IPS-15b (cell line): ENCODE results near the gene AUNIP.
A peak's percentile ranks its signal among the peaks of the same experiment; 100 is the strongest.

Experiments used
- H3K27me3 ChIP-seq: one replicate; pipeline ENCODE4 v1.6.1; 2013; ENCODE audit warnings: low read length; ENCODE audit not compliant: control insufficient read depth, insufficient read depth
- H3K36me3 ChIP-seq: one replicate; pipeline ENCODE4 v1.6.1; 2013; ENCODE audit warnings: low read length; ENCODE audit not compliant: control insufficient read depth, insufficient read depth
- H3K4me1 ChIP-seq: one replicate; pipeline ENCODE4 v1.6.1; 2013; ENCODE audit warnings: mild to moderate bottlenecking, low read length; ENCODE audit not compliant: control insufficient read depth, insufficient read depth
- H3K4me3 ChIP-seq: one replicate; pipeline ENCODE4 v1.5.1; 2013; ENCODE audit warnings: low read depth, low read length
- H3K9ac ChIP-seq: one replicate; pipeline ENCODE4 v1.6.1; 2013; ENCODE audit warnings: low read depth, mild to moderate bottlenecking, low read length
- H3K9me3 ChIP-seq: one replicate; pipeline ENCODE4 v1.6.1; 2013; ENCODE audit warnings: mild to moderate bottlenecking, low read length; ENCODE audit not compliant: control insufficient read depth, insufficient read depth

AUNIP gene

GRCh38 chr1:25820247-25821111 lies 38.8 kb downstream of the AUNIP start:
- Histone ChIP-seq H3K27me3 (peaks cover 11% of the 10 kb centered on the region), H3K9ac (peak overlapping the region; percentile 89), H3K4me1 (peaks cover 9% of the 10 kb centered on the region), H3K36me3 (peaks cover 3% of the 10 kb centered on the region), H3K9me3 (no peaks in the 10 kb centered on the region), H3K4me3 (peak overlapping the region; percentile 95)

- Histone ChIP-seq H3K27me3 (peaks cover 11% of the 10 kb centered on the region), H3K9ac (peak within 1 kb of the TSS; percentile 89), H3K4me1 (peaks cover 9% of the 10 kb centered on the region), H3K4me3 (peak within 1 kb of the TSS; percentile 95), H3K36me3 (peaks cover 6% of the 10 kb centered on the region), H3K9me3 (no peaks in the 10 kb centered on the region)
These were observed 39.6 kb downstream of the AUNIP start, which contains the start of gene MTFR1L for GRCh38 chr1:25819491-25820246. TSS of gene MTFR1L (plus strand) at chr1:25819954. CDS start at chr1:25823105, 3,151 bp downstream.

- peaks cover 12% of the 10 kb centered on the region for H3K36me3 ChIP-seq
- no peaks in the 10 kb centered on the region for H3K9me3 ChIP-seq
- H3K4me1 ChIP-seq = peaks cover 9% of the 10 kb centered on the region
- H3K27me3 ChIP-seq = peaks cover 11% of the 10 kb centered on the region
- no peak overlapping the region for H3K9ac ChIP-seq
- H3K4me3 ChIP-seq = peak overlapping the region; percentile 95
These were observed 40.7 kb downstream of the AUNIP start for GRCh38 chr1:25818569-25818968.

- H3K4me1 ChIP-seq = peaks cover 9% of the 10 kb centered on the region
- H3K9ac ChIP-seq = no peak overlapping the region
- H3K36me3 ChIP-seq = peaks cover 13% of the 10 kb centered on the region
- H3K9me3 ChIP-seq = no peaks in the 10 kb centered on the region
- peaks cover 11% of the 10 kb centered on the region for H3K27me3 ChIP-seq
- no peak overlapping the region for H3K4me3 ChIP-seq
These were observed 41.3 kb downstream of the AUNIP start for GRCh38 chr1:25817840-25818501.

GRCh38 chr1:25816112-25816718 lies 43.0 kb downstream of the AUNIP start:
- no peaks in the 10 kb centered on the region for H3K9me3 ChIP-seq
- no peak overlapping the region for H3K9ac ChIP-seq
- peaks cover 19% of the 10 kb centered on the region for H3K36me3 ChIP-seq
- H3K4me3 ChIP-seq = no peak overlapping the region
- H3K27me3 ChIP-seq = peaks cover 3% of the 10 kb centered on the region
- H3K4me1 ChIP-seq = peaks cover 9% of the 10 kb centered on the region

GRCh38 chr1:25815208-25816111 lies 43.8 kb downstream of the AUNIP start:
- Histone ChIP-seq H3K4me3 (no peak overlapping the region), H3K27me3 (no peaks in the 10 kb centered on the region), H3K9ac (no peak overlapping the region), H3K4me1 (peaks cover 9% of the 10 kb centered on the region), H3K36me3 (peaks cover 21% of the 10 kb centered on the region), H3K9me3 (no peaks in the 10 kb centered on the region)

- no peaks in the 10 kb centered on the region for H3K9me3 ChIP-seq
- H3K4me1 ChIP-seq = peaks cover 9% of the 10 kb centered on the region
- no peak overlapping the region for H3K4me3 ChIP-seq
- peaks cover 29% of the 10 kb centered on the region for H3K36me3 ChIP-seq
- H3K27me3 ChIP-seq = no peaks in the 10 kb centered on the region
- H3K9ac ChIP-seq = no peak overlapping the region
These were observed 44.6 kb downstream of the AUNIP start for GRCh38 chr1:25814549-25815087.

GRCh38 chr1:25813734-25814471 lies 45.4 kb downstream of the AUNIP start:
- no peaks in the 10 kb centered on the region for H3K9me3 ChIP-seq
- no peaks in the 10 kb centered on the region for H3K27me3 ChIP-seq
- no peak overlapping the region for H3K9ac ChIP-seq
- H3K4me3 ChIP-seq = no peak overlapping the region
- H3K4me1 ChIP-seq = peaks cover 7% of the 10 kb centered on the region
- H3K36me3 ChIP-seq = peaks cover 30% of the 10 kb centered on the region

GRCh38 chr1:25813071-25813733 lies 46.1 kb downstream of the AUNIP start:
- Histone ChIP-seq H3K4me3 (no peak overlapping the region), H3K4me1 (peaks cover under 1% of the 10 kb centered on the region), H3K9ac (no peak overlapping the region), H3K9me3 (no peaks in the 10 kb centered on the region), H3K36me3 (peaks cover 30% of the 10 kb centered on the region), H3K27me3 (no peaks in the 10 kb centered on the region)
